GM12864 (cell line): ENCODE measurements around the gene USP48.
"Not testable (repeated sequence)": the region's sequence is repeated elsewhere in the genome, so short reads cannot be mapped to it uniquely, and the experiment has no call there.

Experiments used
- DNase-seq: peaks from one replicate; pipeline ENCODE4 v3.0.0-alpha.2; 2011; ENCODE audit warnings: low read depth
- H3K4me3 ChIP-seq: 2 replicates; pipeline ENCODE4 v1.5.1; 2011; ENCODE audit warnings: mild to moderate bottlenecking, low read depth, low read length, control low read depth
- TF ChIP-seq, protein P1 (sequence below): IDR thresholded peaks from 2 replicates; pipeline ENCODE4 v1.5.1; 2011; ENCODE audit warnings: low read depth, mild to moderate bottlenecking, moderate library complexity, low read length, control low read depth, inconsistent platforms; ENCODE audit errors: missing control alignments

Gene USP48

DNA sequence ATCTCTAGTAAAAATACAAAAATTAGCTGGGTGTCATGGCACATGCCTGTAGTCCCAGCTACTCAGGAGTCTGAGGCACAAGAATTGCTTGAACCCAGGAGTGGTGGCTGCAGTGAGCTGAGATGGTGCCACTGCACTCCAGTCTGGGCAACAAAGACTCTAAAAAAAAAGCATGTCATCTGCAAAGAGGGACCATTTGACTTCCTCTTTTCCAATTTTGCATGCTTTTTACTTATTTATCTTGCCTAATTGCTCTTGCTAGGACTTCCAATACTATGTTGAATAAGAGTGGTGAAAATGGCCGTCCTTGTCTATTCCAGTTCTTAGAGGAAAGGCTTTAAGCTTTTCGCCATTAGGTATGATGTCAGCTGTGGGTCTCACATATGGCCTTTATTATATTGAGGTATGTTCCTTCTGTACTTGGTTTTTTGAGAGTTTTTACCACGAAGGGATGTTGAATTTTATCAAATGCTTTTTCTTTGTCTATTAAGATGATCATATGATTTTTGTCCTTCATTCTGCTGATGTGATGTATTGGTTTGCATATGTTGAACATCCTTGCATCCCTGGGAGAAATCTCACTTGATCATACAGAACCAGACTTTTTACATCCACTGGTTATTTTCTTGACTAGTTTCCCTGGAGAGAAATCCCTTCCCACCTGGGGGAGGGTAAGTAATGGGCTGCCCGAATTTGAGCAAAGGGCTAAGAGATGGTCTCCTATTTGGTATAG, 96.8 kb downstream of the USP48 start:
- TF ChIP-seq, protein P1, sequence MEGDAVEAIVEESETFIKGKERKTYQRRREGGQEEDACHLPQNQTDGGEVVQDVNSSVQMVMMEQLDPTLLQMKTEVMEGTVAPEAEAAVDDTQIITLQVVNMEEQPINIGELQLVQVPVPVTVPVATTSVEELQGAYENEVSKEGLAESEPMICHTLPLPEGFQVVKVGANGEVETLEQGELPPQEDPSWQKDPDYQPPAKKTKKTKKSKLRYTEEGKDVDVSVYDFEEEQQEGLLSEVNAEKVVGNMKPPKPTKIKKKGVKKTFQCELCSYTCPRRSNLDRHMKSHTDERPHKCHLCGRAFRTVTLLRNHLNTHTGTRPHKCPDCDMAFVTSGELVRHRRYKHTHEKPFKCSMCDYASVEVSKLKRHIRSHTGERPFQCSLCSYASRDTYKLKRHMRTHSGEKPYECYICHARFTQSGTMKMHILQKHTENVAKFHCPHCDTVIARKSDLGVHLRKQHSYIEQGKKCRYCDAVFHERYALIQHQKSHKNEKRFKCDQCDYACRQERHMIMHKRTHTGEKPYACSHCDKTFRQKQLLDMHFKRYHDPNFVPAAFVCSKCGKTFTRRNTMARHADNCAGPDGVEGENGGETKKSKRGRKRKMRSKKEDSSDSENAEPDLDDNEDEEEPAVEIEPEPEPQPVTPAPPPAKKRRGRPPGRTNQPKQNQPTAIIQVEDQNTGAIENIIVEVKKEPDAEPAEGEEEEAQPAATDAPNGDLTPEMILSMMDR: no peak
- DNase-seq: no peak
- H3K4me3 ChIP-seq: no peak overlapping the region

- no peak for DNase-seq
- H3K4me3 ChIP-seq: no peak overlapping the region
- TF ChIP-seq, protein P1: no peak
These were observed 101.5 kb downstream of the USP48 start for GRCh38 chr1:21681426-21681825.

- H3K4me3 ChIP-seq: no peak overlapping the region
- TF ChIP-seq, protein P1: no peak
- DNase-seq: no peak
These were observed 102.0 kb downstream of the USP48 start for GRCh38 chr1:21680918-21681317.

DNA sequence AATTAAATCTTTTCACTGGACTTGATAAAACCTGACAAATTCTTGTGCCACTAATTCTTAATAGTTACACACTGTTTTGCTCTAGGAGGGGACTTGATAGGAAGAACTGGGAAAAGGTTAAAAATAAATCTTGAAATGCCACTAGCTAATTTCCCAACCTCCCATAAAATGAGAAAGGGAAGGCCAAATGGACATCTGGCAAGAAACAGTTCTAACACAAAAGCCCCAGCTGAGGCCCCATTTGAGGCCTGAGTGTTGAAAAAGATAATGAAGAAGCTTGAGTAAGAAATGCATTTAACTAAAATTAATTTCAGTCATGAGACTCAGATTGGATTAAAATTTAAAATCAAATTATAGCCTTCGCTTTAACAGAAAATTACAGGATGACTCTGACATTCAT, 102.6 kb downstream of the USP48 start:
- DNase-seq: no peak
- TF ChIP-seq, protein P1: no peak
- no peak overlapping the region for H3K4me3 ChIP-seq

DNA sequence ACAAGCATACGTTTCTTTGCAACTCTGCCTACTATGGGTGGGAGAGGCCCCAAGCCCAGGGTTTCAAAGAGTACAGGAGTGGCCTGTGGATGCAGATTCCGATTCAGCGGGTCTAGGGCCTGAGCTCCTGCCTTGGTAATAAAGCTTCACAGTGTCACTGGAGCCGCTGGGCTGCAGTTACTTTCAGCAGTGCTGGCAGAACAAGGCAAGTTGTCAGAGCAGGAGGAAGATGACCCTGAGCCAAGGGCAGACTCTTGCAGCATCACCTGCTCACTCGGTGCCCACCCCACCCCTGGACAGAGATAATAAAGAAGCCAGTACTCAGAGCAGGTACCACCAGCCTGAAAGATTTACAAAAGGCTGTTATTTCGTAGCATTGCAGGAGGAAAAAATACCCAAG, 105.8 kb downstream of the USP48 start:
- TF ChIP-seq, protein P1: no peak
- no peak overlapping the region for H3K4me3 ChIP-seq
- DNase-seq: no peak

- H3K4me3 ChIP-seq: no peak overlapping the region
- DNase-seq: no peak
- TF ChIP-seq, protein P1: no peak
These were observed 108.0 kb downstream of the USP48 start for GRCh38 chr1:21674957-21675356.

- DNase-seq, H3K4me3 ChIP-seq: not testable (repeated sequence)
These were observed 109.1 kb downstream of the USP48 start for GRCh38 chr1:21673853-21674252.
